Liver (tissue), 9 donors: ENCODE results near the gene INTS1. TPM values are rescaled to one million over a fixed set of nuclear protein-coding genes. Genes with fewer than 3 reads are reported as not detected.

ENCODE experiments used
- DNase-seq: peaks from one replicate; pipeline ENCODE4 v3.0.0-alpha.2; 2017; ENCODE audit warnings: low spot score
- H3K27ac ChIP-seq, 2 donors: one replicate each; pipeline ENCODE4 v1.7.0; 2013; ENCODE audit warnings: inconsistent platforms in 2 of 2, low read length in 2 of 2, control low read depth in 1 of 2, low read depth in 1 of 2, mild to moderate bottlenecking in 1 of 2
- H3K27me3 ChIP-seq, 4 donors: one replicate each; pipeline versions ENCODE4 v1.6.1 to v1.7.0; 2013; ENCODE audit warnings: low read length in 3 of 4, inconsistent platforms in 1 of 4, mild to moderate bottlenecking in 1 of 4, moderate library complexity in 1 of 4; ENCODE audit not compliant: control insufficient read depth in 4 of 4, insufficient read depth in 4 of 4
- H3K36me3 ChIP-seq, 4 donors: one replicate each; pipeline versions ENCODE4 v1.6.1 to v1.7.0; 2013; ENCODE audit warnings: low read length in 3 of 4, mild to moderate bottlenecking in 3 of 4, low read depth in 1 of 4, moderate library complexity in 1 of 4; ENCODE audit not compliant: control insufficient read depth in 4 of 4, insufficient read depth in 3 of 4
- H3K4me1 ChIP-seq, 4 donors: one replicate each; pipeline versions ENCODE4 v1.6.1 to v1.7.0; 2013; ENCODE audit warnings: low read length in 3 of 4, mild to moderate bottlenecking in 3 of 4, moderate library complexity in 1 of 4; ENCODE audit not compliant: control insufficient read depth in 4 of 4, insufficient read depth in 4 of 4
- H3K4me3 ChIP-seq, 3 donors: one replicate each; pipeline versions ENCODE4 v1.6.1 to v1.7.0; 2013; ENCODE audit warnings: low read length in 3 of 3, control low read depth in 1 of 3, low read depth in 1 of 3, mild to moderate bottlenecking in 1 of 3
- H3K9ac ChIP-seq, 2 donors: one replicate each; pipeline ENCODE4 v1.7.0; 2013; ENCODE audit warnings: low read length in 2 of 2, mild to moderate bottlenecking in 2 of 2, moderate library complexity in 2 of 2, control low read depth in 1 of 2, low read depth in 1 of 2
- H3K9me3 ChIP-seq, 4 donors: one replicate each; pipeline versions ENCODE4 v1.6.1 to v1.7.0; 2013; ENCODE audit warnings: low read length in 3 of 4; ENCODE audit not compliant: control insufficient read depth in 4 of 4
- EGR1 ChIP-seq, 2 donors: IDR thresholded peaks; 2 replicates each; pipeline ENCODE4 v1.6.1; 2016 to 2018; ENCODE audit warnings: antibody characterized with exemption in 2 of 2, low read depth in 2 of 2
- FOXA1 ChIP-seq: IDR thresholded peaks from 2 replicates; pipeline ENCODE4 v1.6.1; 2016; ENCODE audit warnings: antibody characterized with exemption
- FOXA2 ChIP-seq: IDR thresholded peaks from 2 replicates; pipeline ENCODE4 v1.6.1; 2016; ENCODE audit warnings: antibody characterized with exemption
- GABPA ChIP-seq, 2 donors: IDR thresholded peaks in 1 of 2; conservative IDR thresholded peaks in 1 of 2; 2 replicates each; pipeline ENCODE4 v1.6.1; 2016; ENCODE audit warnings: antibody characterized with exemption in 2 of 2, mild to moderate bottlenecking in 1 of 2, moderate library complexity in 1 of 2
- HNF4A ChIP-seq, 2 donors: conservative IDR thresholded peaks; 2 replicates each; pipeline ENCODE4 v1.6.1; 2016; ENCODE audit warnings: antibody characterized with exemption in 2 of 2, mild to moderate bottlenecking in 2 of 2
- HNF4G ChIP-seq: IDR thresholded peaks from 2 replicates; pipeline ENCODE4 v1.6.1; 2016; ENCODE audit warnings: antibody characterized with exemption
- JUND ChIP-seq, 2 donors: IDR thresholded peaks; 2 replicates each; pipeline ENCODE4 v1.6.1; 2016; ENCODE audit warnings: antibody characterized with exemption in 2 of 2
- NR2F2 ChIP-seq: IDR thresholded peaks from 2 replicates; pipeline ENCODE4 v1.6.1; 2016; ENCODE audit warnings: antibody characterized with exemption
- RAD21 ChIP-seq, 2 donors: IDR thresholded peaks; 2 replicates each; pipeline ENCODE4 v1.6.1; 2016; ENCODE audit warnings: antibody characterized with exemption in 2 of 2, mild to moderate bottlenecking in 2 of 2
- RXRA ChIP-seq, 2 donors: IDR thresholded peaks; 2 replicates each; pipeline ENCODE4 v1.6.1; 2017 to 2018; ENCODE audit warnings: antibody characterized with exemption in 2 of 2, mild to moderate bottlenecking in 1 of 2
- SP1 ChIP-seq: IDR thresholded peaks from 2 replicates; pipeline ENCODE4 v1.6.1; 2018; ENCODE audit warnings: antibody characterized with exemption, mild to moderate bottlenecking
- TAF1 ChIP-seq: conservative IDR thresholded peaks from 2 replicates; pipeline ENCODE4 v1.6.1; 2016; ENCODE audit warnings: antibody characterized with exemption, mild to moderate bottlenecking
- YY1 ChIP-seq: IDR thresholded peaks from 2 replicates; pipeline ENCODE4 v1.6.1; 2016; ENCODE audit warnings: antibody characterized with exemption, mild to moderate bottlenecking
- WGBS: extraction: QIAGEN DNeasy Blood & Tissue Kit; methylation state at CpG from one replicate; pipeline ENCODE4 v1.1.7; 2013; 5-methylcytosine and 5-hydroxymethylcytosine counted together
- polyA plus RNA-seq, 2 donors: library from polyadenylated mRNA; stranded (reverse) in 1 of 2; unstranded in 1 of 2; fragments of 200-250 nt in 1 of 2; fragments of >200 nt in 1 of 2; fragmentation: Nextera tagmentation in 1 of 2; extraction: Ambion mirVana in 1 of 2; gene quantifications; one replicate each; pipeline versions ENCODE4 v1.2.1 to v1.2.3, GENCODE V29; 2013 to 2015
- total RNA-seq, 2 donors: library from RNA; depleted of rRNA; stranded (reverse); fragments of >200 nt; gene quantifications; one replicate each; pipeline ENCODE4 v1.2.3, GENCODE V29; 2014
- TF ChIP-seq, protein P1 (sequence below): fragments of 150-350 bp; IDR thresholded peaks from 2 replicates; pipeline ENCODE4 v1.5.1; 2017; ENCODE audit warnings: improper control_type of control experiment, low read depth, low read length; ENCODE audit not compliant: missing input control
- TF ChIP-seq, protein P2 (sequence below): IDR thresholded peaks from 2 replicates; pipeline ENCODE4 v1.6.1; 2016; ENCODE audit warnings: antibody characterized with exemption
- TF ChIP-seq, protein P3 (sequence below): IDR thresholded peaks from 2 replicates; pipeline ENCODE4 v1.6.1; 2016; ENCODE audit warnings: antibody characterized with exemption, mild to moderate bottlenecking
- TF ChIP-seq, protein P4 (sequence below): IDR thresholded peaks from 2 replicates; pipeline ENCODE4 v1.6.1; 2016; ENCODE audit warnings: antibody characterized with exemption
- TF ChIP-seq, protein P5 (sequence below): IDR thresholded peaks from 2 replicates; pipeline ENCODE4 v1.6.1; 2016; ENCODE audit warnings: antibody characterized with exemption
- donor health status: healthy.
- donor health status: healthy.
- donor health status: healthy.
- donor health status: healthy.
- donor health status: healthy.

The INTS1 gene
- total and polyA plus RNA-seq, 4 donors = 14.6 to 37.9 (median 30.7) TPM

DNA sequence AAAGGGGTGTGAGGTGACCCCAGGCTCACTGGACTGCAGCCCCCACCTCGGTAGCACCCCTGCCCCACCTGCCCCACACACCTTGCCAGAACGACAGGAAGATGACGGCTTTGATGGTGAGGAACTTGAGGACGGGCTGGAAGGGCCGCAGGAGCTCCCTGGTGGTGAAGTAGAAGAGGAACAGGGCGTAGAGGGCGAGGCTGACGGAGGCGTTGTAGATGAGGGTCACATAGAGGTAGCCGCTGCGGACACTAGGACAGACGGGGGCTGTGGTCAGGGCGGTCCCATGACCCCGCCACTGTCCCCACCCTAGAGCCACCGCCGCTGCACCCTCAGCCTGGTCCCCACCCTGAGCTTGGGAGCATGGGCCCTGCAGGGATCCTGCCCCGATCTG, 44.2 kb upstream of the INTS1 start (continued):
- no peak for TF ChIP-seq EGR1 (IDR thresholded peaks at IDR 0.05; ENCODE audit: low read depth in 2 of 2)
- TF ChIP-seq HNF4G = no peak
- TF ChIP-seq, protein P1, sequence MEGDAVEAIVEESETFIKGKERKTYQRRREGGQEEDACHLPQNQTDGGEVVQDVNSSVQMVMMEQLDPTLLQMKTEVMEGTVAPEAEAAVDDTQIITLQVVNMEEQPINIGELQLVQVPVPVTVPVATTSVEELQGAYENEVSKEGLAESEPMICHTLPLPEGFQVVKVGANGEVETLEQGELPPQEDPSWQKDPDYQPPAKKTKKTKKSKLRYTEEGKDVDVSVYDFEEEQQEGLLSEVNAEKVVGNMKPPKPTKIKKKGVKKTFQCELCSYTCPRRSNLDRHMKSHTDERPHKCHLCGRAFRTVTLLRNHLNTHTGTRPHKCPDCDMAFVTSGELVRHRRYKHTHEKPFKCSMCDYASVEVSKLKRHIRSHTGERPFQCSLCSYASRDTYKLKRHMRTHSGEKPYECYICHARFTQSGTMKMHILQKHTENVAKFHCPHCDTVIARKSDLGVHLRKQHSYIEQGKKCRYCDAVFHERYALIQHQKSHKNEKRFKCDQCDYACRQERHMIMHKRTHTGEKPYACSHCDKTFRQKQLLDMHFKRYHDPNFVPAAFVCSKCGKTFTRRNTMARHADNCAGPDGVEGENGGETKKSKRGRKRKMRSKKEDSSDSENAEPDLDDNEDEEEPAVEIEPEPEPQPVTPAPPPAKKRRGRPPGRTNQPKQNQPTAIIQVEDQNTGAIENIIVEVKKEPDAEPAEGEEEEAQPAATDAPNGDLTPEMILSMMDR = no peak
- TF ChIP-seq NR2F2 = no peak
- no peak for TF ChIP-seq HNF4A (conservative IDR thresholded peaks at IDR 0.05)

DNA sequence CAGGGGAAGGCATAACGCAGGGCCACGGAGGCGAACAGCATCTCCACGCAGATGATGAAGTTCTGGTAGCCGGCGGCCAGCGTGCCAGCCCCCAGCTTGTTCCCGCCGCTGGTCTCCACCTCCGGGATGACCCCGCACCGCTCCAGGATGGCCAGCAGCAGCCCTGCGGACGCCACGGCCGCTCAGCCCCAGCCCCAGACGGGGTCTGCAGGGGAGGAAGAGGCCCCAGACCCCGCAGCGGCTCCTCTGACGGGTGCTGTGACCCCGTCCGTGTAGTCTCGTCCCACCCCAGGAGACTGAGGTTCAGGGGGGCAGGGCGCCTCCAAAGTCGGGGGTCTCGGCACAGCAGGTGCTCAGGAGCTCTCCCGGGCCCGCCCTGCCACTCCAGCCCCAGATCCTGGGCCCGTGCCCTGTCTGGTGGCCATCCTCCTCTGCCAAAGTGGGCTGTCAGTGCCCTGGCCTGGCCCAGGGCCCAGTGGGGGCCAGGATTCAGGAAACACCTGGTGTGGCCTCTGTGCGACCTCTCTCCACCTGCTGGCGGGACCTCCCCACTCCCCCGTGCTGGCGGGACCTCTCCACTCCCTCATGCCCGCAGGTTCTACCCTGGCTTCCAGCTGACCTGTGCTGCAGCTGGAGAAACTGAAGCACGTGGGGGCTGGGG, 43.7 kb upstream of the INTS1 start:
- DNase-seq = no peak
- no peak overlapping the region for H3K4me3 ChIP-seq
- TF ChIP-seq, protein P1 = no peak
- TF ChIP-seq SP1 (no peak), RAD21 (IDR thresholded peaks at IDR 0.05) (no peak), TAF1 (no peak), GABPA (IDR thresholded peaks at IDR 0.05 in 1 of 2, conservative IDR thresholded peaks at IDR 0.05 in 1 of 2) (no peak), YY1 (no peak), HNF4A (conservative IDR thresholded peaks at IDR 0.05) (no peak), FOXA1 (no peak), HNF4G (no peak), RXRA (IDR thresholded peaks at IDR 0.05) (no peak), NR2F2 (no peak), FOXA2 (no peak), EGR1 (IDR thresholded peaks at IDR 0.05; ENCODE audit: low read depth in 2 of 2) (no peak), JUND (IDR thresholded peaks at IDR 0.05) (no peak)
- TF ChIP-seq, protein P2, sequence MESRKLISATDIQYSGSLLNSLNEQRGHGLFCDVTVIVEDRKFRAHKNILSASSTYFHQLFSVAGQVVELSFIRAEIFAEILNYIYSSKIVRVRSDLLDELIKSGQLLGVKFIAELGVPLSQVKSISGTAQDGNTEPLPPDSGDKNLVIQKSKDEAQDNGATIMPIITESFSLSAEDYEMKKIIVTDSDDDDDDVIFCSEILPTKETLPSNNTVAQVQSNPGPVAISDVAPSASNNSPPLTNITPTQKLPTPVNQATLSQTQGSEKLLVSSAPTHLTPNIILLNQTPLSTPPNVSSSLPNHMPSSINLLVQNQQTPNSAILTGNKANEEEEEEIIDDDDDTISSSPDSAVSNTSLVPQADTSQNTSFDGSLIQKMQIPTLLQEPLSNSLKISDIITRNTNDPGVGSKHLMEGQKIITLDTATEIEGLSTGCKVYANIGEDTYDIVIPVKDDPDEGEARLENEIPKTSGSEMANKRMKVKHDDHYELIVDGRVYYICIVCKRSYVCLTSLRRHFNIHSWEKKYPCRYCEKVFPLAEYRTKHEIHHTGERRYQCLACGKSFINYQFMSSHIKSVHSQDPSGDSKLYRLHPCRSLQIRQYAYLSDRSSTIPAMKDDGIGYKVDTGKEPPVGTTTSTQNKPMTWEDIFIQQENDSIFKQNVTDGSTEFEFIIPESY = no peak
- TF ChIP-seq, protein P3, sequence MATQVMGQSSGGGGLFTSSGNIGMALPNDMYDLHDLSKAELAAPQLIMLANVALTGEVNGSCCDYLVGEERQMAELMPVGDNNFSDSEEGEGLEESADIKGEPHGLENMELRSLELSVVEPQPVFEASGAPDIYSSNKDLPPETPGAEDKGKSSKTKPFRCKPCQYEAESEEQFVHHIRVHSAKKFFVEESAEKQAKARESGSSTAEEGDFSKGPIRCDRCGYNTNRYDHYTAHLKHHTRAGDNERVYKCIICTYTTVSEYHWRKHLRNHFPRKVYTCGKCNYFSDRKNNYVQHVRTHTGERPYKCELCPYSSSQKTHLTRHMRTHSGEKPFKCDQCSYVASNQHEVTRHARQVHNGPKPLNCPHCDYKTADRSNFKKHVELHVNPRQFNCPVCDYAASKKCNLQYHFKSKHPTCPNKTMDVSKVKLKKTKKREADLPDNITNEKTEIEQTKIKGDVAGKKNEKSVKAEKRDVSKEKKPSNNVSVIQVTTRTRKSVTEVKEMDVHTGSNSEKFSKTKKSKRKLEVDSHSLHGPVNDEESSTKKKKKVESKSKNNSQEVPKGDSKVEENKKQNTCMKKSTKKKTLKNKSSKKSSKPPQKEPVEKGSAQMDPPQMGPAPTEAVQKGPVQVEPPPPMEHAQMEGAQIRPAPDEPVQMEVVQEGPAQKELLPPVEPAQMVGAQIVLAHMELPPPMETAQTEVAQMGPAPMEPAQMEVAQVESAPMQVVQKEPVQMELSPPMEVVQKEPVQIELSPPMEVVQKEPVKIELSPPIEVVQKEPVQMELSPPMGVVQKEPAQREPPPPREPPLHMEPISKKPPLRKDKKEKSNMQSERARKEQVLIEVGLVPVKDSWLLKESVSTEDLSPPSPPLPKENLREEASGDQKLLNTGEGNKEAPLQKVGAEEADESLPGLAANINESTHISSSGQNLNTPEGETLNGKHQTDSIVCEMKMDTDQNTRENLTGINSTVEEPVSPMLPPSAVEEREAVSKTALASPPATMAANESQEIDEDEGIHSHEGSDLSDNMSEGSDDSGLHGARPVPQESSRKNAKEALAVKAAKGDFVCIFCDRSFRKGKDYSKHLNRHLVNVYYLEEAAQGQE = no peak
- TF ChIP-seq, protein P4, sequence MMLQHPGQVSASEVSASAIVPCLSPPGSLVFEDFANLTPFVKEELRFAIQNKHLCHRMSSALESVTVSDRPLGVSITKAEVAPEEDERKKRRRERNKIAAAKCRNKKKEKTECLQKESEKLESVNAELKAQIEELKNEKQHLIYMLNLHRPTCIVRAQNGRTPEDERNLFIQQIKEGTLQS = no peak
- TF ChIP-seq, protein P5, sequence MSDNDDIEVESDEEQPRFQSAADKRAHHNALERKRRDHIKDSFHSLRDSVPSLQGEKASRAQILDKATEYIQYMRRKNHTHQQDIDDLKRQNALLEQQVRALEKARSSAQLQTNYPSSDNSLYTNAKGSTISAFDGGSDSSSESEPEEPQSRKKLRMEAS = no peak
- no peaks in the 10 kb centered on the region for H3K27me3 ChIP-seq
- no peaks in the 10 kb centered on the region for H3K4me1 ChIP-seq
- H3K36me3 ChIP-seq = peaks cover 0 to 22% (median 11%) of the 10 kb centered on the region in 4 donors
- H3K27ac ChIP-seq = no peak overlapping the region
- no peaks in the 10 kb centered on the region for H3K9me3 ChIP-seq
- 88% methylated on average over 35 of the region's 35 CpGs for WGBS
- H3K9ac ChIP-seq = no peak overlapping the region
